PC-9 (cell line): ENCODE measurements around the gene TMEM92. TPM values are rescaled to one million over a fixed set of nuclear protein-coding genes. Genes with fewer than 3 reads are reported as not detected.

Source experiments
- BruUV-seq: library from RNA; stranded (reverse); fragments of 400-500 nt; replicated peaks from 2 replicates; lab custom pipeline; 2021; lab: Mats Ljungman, UMichigan
- CTCF ChIA-PET: fragments of 300-600 bp; sonication (Branson Sonifier 250); formaldehyde crosslinking; loops from one replicate; lab custom pipeline; 2022; ENCODE audit warnings: antibody characterized with exemption; lab: Charles Lee
- POLR2A ChIA-PET: fragments of 300-600 bp; sonication (Branson Sonifier 250); formaldehyde crosslinking; loops from one replicate; lab custom pipeline; 2022; ENCODE audit warnings: antibody characterized with exemption; ENCODE audit not compliant: unreplicated experiment; lab: Charles Lee
- DNase-seq, 2 experiments: peaks; one replicate each; pipeline versions ENCODE4 v3.0.0 to v3.0.0-alpha.2; 2015 to 2022; ENCODE audit warnings: mixed read lengths in 1 of 2
- H2AFZ ChIP-seq: fragments of 200-600 bp; sonication (generic); 2 replicates; pipeline ENCODE4 v1.8.1; 2017; ENCODE audit warnings: antibody characterized with exemption
- H3F3A ChIP-seq: fragments of 200-600 bp; sonication (generic); 2 replicates; pipeline ENCODE4 v1.8.1; 2017; ENCODE audit warnings: antibody characterized with exemption, mild to moderate bottlenecking, low read depth; ENCODE audit not compliant: insufficient read depth
- H3K27ac ChIP-seq: fragments of 200-600 bp; sonication (generic); 2 replicates; pipeline ENCODE4 v1.6.1; 2016; ENCODE audit warnings: mixed run types
- H3K27me3 ChIP-seq: fragments of 200-600 bp; sonication (generic); 2 replicates; pipeline ENCODE4 v1.6.1; 2016; ENCODE audit warnings: low read depth, mixed run types; ENCODE audit not compliant: insufficient read depth
- H3K36me3 ChIP-seq: fragments of 200-600 bp; sonication (generic); 2 replicates; pipeline ENCODE4 v1.6.1; 2016; ENCODE audit warnings: low read depth, mixed run types
- H3K4me1 ChIP-seq: fragments of 200-600 bp; sonication (generic); replicated peaks from 2 replicates; pipeline ENCODE4 v1.6.1; 2016; ENCODE audit warnings: mixed run types; ENCODE audit not compliant: insufficient read depth
- H3K4me2 ChIP-seq: fragments of 200-600 bp; sonication (generic); 2 replicates; pipeline ENCODE4 v1.6.1; 2017; ENCODE audit warnings: mixed run types
- H3K4me3 ChIP-seq: fragments of 200-600 bp; sonication (generic); 2 replicates; pipeline ENCODE4 v1.6.1; 2016; ENCODE audit warnings: mixed run types
- H3K79me2 ChIP-seq: fragments of 200-600 bp; sonication (generic); 2 replicates; pipeline ENCODE4 v1.6.1; 2017; ENCODE audit warnings: low read depth, mixed run types
- H3K9me2 ChIP-seq: fragments of 200-600 bp; sonication (generic); 2 replicates; pipeline ENCODE4 v1.8.1; 2017; ENCODE audit warnings: mild to moderate bottlenecking; ENCODE audit not compliant: insufficient read depth
- H3K9me3 ChIP-seq: fragments of 200-600 bp; sonication (generic); 2 replicates; pipeline ENCODE4 v1.8.1; 2016; ENCODE audit warnings: low read depth; ENCODE audit not compliant: insufficient read depth
- H4K20me1 ChIP-seq: fragments of 200-600 bp; sonication (generic); 2 replicates; pipeline ENCODE4 v1.8.1; 2017; ENCODE audit not compliant: insufficient read depth
- EZH2 ChIP-seq: fragments of 200-600 bp; sonication (generic); IDR thresholded peaks from 2 replicates; pipeline ENCODE4 v1.8.0; 2017; ENCODE audit warnings: antibody characterized with exemption, low read depth
- intact Hi-C: fragments of 100-400 bp; cut with micrococcal nuclease; formaldehyde crosslinking; loops from one replicate; pipeline ENCODE4 v1.10.0; 2022; ENCODE audit not compliant: unreplicated experiment
- total RNA-seq: library from RNA; stranded (reverse); gene quantifications from 2 replicates; pipeline ENCODE4 v1.2.3, GENCODE V29; 2021
- TF ChIP-seq, protein P1 (sequence below): fragments of 200-600 bp; sonication (generic); conservative IDR thresholded peaks from 2 replicates; pipeline ENCODE4 v1.6.1; 2017; ENCODE audit warnings: mixed run types, antibody characterized with exemption, mild to moderate bottlenecking, moderate library complexity

TMEM92 gene
- total RNA-seq, 1 experiment from 2014 or later, result 16.6 TPM

DNA sequence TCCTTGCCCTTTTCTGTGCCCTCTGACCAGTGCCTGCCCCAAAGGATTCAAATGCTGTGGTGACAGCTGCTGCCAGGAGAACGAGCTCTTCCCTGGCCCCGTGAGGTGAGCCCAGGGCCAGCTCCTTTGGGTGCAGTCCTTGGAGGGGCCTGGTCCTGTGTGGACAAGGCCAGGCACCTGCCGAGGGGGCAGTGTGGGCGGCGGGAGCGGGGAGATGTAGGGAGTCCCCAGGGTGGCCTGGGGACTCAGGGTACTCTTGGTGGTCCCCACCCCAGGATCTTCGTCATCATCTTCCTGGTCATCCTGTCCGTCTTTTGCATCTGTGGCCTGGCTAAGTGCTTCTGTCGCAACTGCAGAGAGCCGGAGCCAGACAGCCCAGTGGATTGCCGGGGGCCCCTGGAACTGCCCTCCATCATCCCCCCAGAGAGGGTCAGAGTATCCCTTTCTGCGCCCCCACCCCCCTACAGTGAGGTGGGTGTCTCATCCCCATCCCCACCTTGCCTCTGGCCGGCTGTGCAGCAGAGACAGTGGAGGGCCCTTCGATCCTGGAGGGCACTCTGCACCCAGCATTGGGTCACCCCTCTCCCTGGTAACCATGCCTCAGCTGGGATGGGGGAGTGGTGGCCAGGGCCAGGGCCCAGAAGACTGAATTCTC, 4.4 kb downstream of the TMEM92 start:
- peaks cover 12% of the 10 kb centered on the region; the same call in 1 of the 2 replicates for H3K36me3 ChIP-seq
- ChIA-PET POLR2A (interaction anchor here (1.0 kb wide), 1 partner anchor 11 kb away, joined by 11 read pairs; no protein-coding TSS in a partner anchor), CTCF (interaction anchor here (0.7 kb wide), 1 partner anchor 79 kb away, joined by 13 read pairs; no protein-coding TSS in a partner anchor)
- H3K27ac ChIP-seq, result 0 out of 2 replicates have a peak overlapping the region, but pooled peaks have one; percentile 5
- BruUV-seq, result no TSS peak
- intact Hi-C loops, result loop anchor here (10.0 kb wide), 1 partner anchor 196 kb away; the partner anchor contains the start of gene RSAD1
- H3K4me1 ChIP-seq, result peaks cover 63% of the 10 kb centered on the region
- peaks cover 21% of the 10 kb centered on the region for H3F3A ChIP-seq
- no peak for DNase-seq
- no peak overlapping the region for H2AFZ ChIP-seq
- no peak overlapping the region for H3K4me3 ChIP-seq
- H3K4me2 ChIP-seq, result peak overlapping the region; percentile 42
- no peaks in the 10 kb centered on the region for H3K27me3 ChIP-seq
- H3K9me2 ChIP-seq, result no peaks in the 10 kb centered on the region
- no peaks in the 10 kb centered on the region for H4K20me1 ChIP-seq
- H3K79me2 ChIP-seq, result no peaks in the 10 kb centered on the region
- TF ChIP-seq, protein P1, sequence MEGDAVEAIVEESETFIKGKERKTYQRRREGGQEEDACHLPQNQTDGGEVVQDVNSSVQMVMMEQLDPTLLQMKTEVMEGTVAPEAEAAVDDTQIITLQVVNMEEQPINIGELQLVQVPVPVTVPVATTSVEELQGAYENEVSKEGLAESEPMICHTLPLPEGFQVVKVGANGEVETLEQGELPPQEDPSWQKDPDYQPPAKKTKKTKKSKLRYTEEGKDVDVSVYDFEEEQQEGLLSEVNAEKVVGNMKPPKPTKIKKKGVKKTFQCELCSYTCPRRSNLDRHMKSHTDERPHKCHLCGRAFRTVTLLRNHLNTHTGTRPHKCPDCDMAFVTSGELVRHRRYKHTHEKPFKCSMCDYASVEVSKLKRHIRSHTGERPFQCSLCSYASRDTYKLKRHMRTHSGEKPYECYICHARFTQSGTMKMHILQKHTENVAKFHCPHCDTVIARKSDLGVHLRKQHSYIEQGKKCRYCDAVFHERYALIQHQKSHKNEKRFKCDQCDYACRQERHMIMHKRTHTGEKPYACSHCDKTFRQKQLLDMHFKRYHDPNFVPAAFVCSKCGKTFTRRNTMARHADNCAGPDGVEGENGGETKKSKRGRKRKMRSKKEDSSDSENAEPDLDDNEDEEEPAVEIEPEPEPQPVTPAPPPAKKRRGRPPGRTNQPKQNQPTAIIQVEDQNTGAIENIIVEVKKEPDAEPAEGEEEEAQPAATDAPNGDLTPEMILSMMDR, result no peak
- TF ChIP-seq EZH2, result no peak
- no peaks in the 10 kb centered on the region for H3K9me3 ChIP-seq

GRCh38 chr17:50279181-50279526, 4.9 kb downstream of the TMEM92 start:
- Histone ChIP-seq H4K20me1 (no peaks in the 10 kb centered on the region), H3K4me2 (peak overlapping the region; percentile 42), H3K4me1 (peaks cover 58% of the 10 kb centered on the region), H3K9me2 (no peaks in the 10 kb centered on the region), H3K79me2 (no peaks in the 10 kb centered on the region), H3K36me3 (peaks cover 12% of the 10 kb centered on the region; the same call in 1 of the 2 replicates), H3K27me3 (no peaks in the 10 kb centered on the region), H3K9me3 (no peaks in the 10 kb centered on the region), H3K4me3 (no peak overlapping the region), H2AFZ (no peak overlapping the region), H3K27ac (peak overlapping the region; percentile 11; the same call in 1 of the 2 replicates), H3F3A (peaks cover 21% of the 10 kb centered on the region)
- no TSS peak for BruUV-seq
- ChIA-PET CTCF (interaction anchor here (0.7 kb wide), 1 partner anchor 79 kb away, joined by 13 read pairs; no protein-coding TSS in a partner anchor), POLR2A (interaction anchor here (1.0 kb wide), 1 partner anchor 10 kb away, joined by 11 read pairs; no protein-coding TSS in a partner anchor)
- intact Hi-C loops, result loop anchor here (10.0 kb wide), 1 partner anchor 196 kb away; the partner anchor contains the start of gene RSAD1
- DNase-seq, result peak; percentile 72 to 76
- no peak for TF ChIP-seq EZH2
- TF ChIP-seq, protein P1, result no peak

DNA sequence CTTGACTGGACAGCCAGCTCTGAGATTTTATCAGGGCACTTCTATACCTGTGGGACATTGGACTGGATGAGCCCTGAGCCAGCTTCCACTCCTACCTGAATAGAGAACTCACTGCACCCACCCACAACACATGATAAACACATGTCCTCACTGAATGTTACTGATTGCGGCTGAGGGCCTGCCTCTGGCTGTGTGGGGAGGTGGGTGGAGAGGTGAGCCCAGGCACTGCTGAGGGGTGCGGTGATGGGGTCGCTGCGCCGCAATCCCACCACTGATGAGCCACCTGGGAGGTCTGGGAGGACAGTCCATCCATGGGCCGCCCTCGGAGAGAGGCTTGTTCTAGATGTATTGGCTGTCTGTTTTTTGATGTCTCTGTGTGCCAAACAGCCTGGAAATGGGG, 5.4 kb downstream of the TMEM92 start:
- peaks cover 12% of the 10 kb centered on the region; the same call in 1 of the 2 replicates for H3K36me3 ChIP-seq
- H3K4me1 ChIP-seq, result peaks cover 58% of the 10 kb centered on the region
- DNase-seq, result no peak
- H3K9me3 ChIP-seq, result no peaks in the 10 kb centered on the region
- intact Hi-C loops, result loop anchor here (10.0 kb wide), 1 partner anchor 195 kb away; the partner anchor contains the start of gene RSAD1
- BruUV-seq, result no TSS peak
- H3K9me2 ChIP-seq, result no peaks in the 10 kb centered on the region
- H3F3A ChIP-seq, result peaks cover 21% of the 10 kb centered on the region
- no peak overlapping the region for H3K4me3 ChIP-seq
- peak overlapping the region; percentile 11; the same call in 1 of the 2 replicates for H3K27ac ChIP-seq
- ChIA-PET CTCF (no interaction called here), POLR2A (interaction anchor here (1.0 kb wide), 1 partner anchor 10 kb away, joined by 11 read pairs; no protein-coding TSS in a partner anchor)
- TF ChIP-seq, protein P1, result no peak
- TF ChIP-seq EZH2, result no peak
- H3K79me2 ChIP-seq, result no peaks in the 10 kb centered on the region
- no peaks in the 10 kb centered on the region for H3K27me3 ChIP-seq
- no peak overlapping the region for H2AFZ ChIP-seq
- H4K20me1 ChIP-seq, result no peaks in the 10 kb centered on the region
- H3K4me2 ChIP-seq, result peak overlapping the region; percentile 42
